ENCODE results near the gene IPO5.

Gene IPO5

GRCh38 chr13:97971519-97971918 is 18.0 kb downstream of the IPO5 start:
- no peak for TF ChIP-seq CTCF (IDR thresholded peaks at IDR 0.05; ENCODE audit: borderline replicate concordance, insufficient read depth, low read depth, low read length)

GRCh38 chr13:97974773-97975172 is 21.3 kb downstream of the IPO5 start:
- H3K4me3 ChIP-seq (ENCODE audit: low read depth, low read length): no peak overlapping the region
- no peak for TF ChIP-seq CTCF (IDR thresholded peaks at IDR 0.05; ENCODE audit: borderline replicate concordance, insufficient read depth, low read depth, low read length)

More at GRCh38 chr13:97971519-97971918, 18.0 kb downstream of the IPO5 start:
- no peak overlapping the region for H3K4me3 ChIP-seq (ENCODE audit: low read depth, low read length)

- H3K4me3 ChIP-seq (ENCODE audit: low read depth, low read length): peak overlapping the region; percentile 72
- TF ChIP-seq CTCF (IDR thresholded peaks at IDR 0.05; ENCODE audit: borderline replicate concordance, insufficient read depth, low read depth, low read length): no peak
Observed at GRCh38 chr13:97975280-97975847, 21.9 kb downstream of the IPO5 start.

- H3K4me3 ChIP-seq (ENCODE audit: low read depth, low read length): peak overlapping the region; percentile 96
- no peak for TF ChIP-seq CTCF (IDR thresholded peaks at IDR 0.05; ENCODE audit: borderline replicate concordance, insufficient read depth, low read depth, low read length)
Observed at GRCh38 chr13:97975848-97976609, 22.6 kb downstream of the IPO5 start.

- H3K4me3 ChIP-seq (ENCODE audit: low read depth, low read length): peak overlapping the region; percentile 96
- TF ChIP-seq CTCF (IDR thresholded peaks at IDR 0.05; ENCODE audit: borderline replicate concordance, insufficient read depth, low read depth, low read length): no peak
Observed at GRCh38 chr13:97976610-97977521, 23.4 kb downstream of the IPO5 start.

- peak overlapping the region; percentile 96 for H3K4me3 ChIP-seq (ENCODE audit: low read depth, low read length)
- TF ChIP-seq CTCF (IDR thresholded peaks at IDR 0.05; ENCODE audit: borderline replicate concordance, insufficient read depth, low read depth, low read length): no peak
Observed at GRCh38 chr13:97977982-97978381, 24.5 kb downstream of the IPO5 start.

Data from GM12875 (cell line).